Measurements from ENCODE around the gene SLC25A1.

SLC25A1 gene

GRCh38 chr22:19138217-19139000, 40.1 kb downstream of the SLC25A1 start:
- Histone ChIP-seq H3K27me3 (ENCODE audit: control insufficient read depth in 1 of 2, insufficient read depth in 2 of 2, low read length in 2 of 2) (no peaks in the 10 kb centered on the region), H3K9ac (ENCODE audit: low read depth in 1 of 2, low read length in 2 of 2) (no peak overlapping the region), H3K36me3 (ENCODE audit: control insufficient read depth in 1 of 2, insufficient read depth in 2 of 2, low read length in 2 of 2) (peaks cover 47 to 89% of the 10 kb centered on the region in 2 donors), H3K27ac (ENCODE audit: low read depth, low read length) (no peak overlapping the region), H3K9me3 (ENCODE audit: control insufficient read depth in 1 of 2, low read length in 2 of 2) (no peaks in the 10 kb centered on the region), H3K4me3 (ENCODE audit: low read depth in 1 of 2, low read length in 2 of 2) (no peak overlapping the region), H3K4me1 (ENCODE audit: control insufficient read depth in 1 of 2, insufficient read depth in 2 of 2, low read length in 2 of 2) (peaks cover 3 to 4% of the 10 kb centered on the region in 2 donors)

- Histone ChIP-seq H3K9me3 (ENCODE audit: control insufficient read depth in 1 of 2, low read length in 2 of 2) (no peaks in the 10 kb centered on the region), H3K4me3 (ENCODE audit: low read depth in 1 of 2, low read length in 2 of 2) (no peak overlapping the region), H3K9ac (ENCODE audit: low read depth in 1 of 2, low read length in 2 of 2) (no peak overlapping the region), H3K27me3 (ENCODE audit: control insufficient read depth in 1 of 2, insufficient read depth in 2 of 2, low read length in 2 of 2) (no peaks in the 10 kb centered on the region), H3K27ac (ENCODE audit: low read depth, low read length) (no peak overlapping the region), H3K36me3 (ENCODE audit: control insufficient read depth in 1 of 2, insufficient read depth in 2 of 2, low read length in 2 of 2) (peaks cover 47 to 94% of the 10 kb centered on the region in 2 donors), H3K4me1 (ENCODE audit: control insufficient read depth in 1 of 2, insufficient read depth in 2 of 2, low read length in 2 of 2) (no peaks in the 10 kb centered on the region)
Observed at GRCh38 chr22:19137384-19138216, 40.9 kb downstream of the SLC25A1 start.

- Histone ChIP-seq H3K36me3 (ENCODE audit: control insufficient read depth in 1 of 2, insufficient read depth in 2 of 2, low read length in 2 of 2) (peaks cover 41 to 93% of the 10 kb centered on the region in 2 donors), H3K9me3 (ENCODE audit: control insufficient read depth in 1 of 2, low read length in 2 of 2) (no peaks in the 10 kb centered on the region), H3K9ac (ENCODE audit: low read depth in 1 of 2, low read length in 2 of 2) (no peak overlapping the region), H3K27ac (ENCODE audit: low read depth, low read length) (no peak overlapping the region), H3K27me3 (ENCODE audit: control insufficient read depth in 1 of 2, insufficient read depth in 2 of 2, low read length in 2 of 2) (no peaks in the 10 kb centered on the region), H3K4me3 (ENCODE audit: low read depth in 1 of 2, low read length in 2 of 2) (no peak overlapping the region), H3K4me1 (ENCODE audit: control insufficient read depth in 1 of 2, insufficient read depth in 2 of 2, low read length in 2 of 2) (no peaks in the 10 kb centered on the region)
Observed at GRCh38 chr22:19136915-19137314, 41.6 kb downstream of the SLC25A1 start.

- Histone ChIP-seq H3K27me3 (ENCODE audit: control insufficient read depth in 1 of 2, insufficient read depth in 2 of 2, low read length in 2 of 2) (no peaks in the 10 kb centered on the region), H3K4me1 (ENCODE audit: control insufficient read depth in 1 of 2, insufficient read depth in 2 of 2, low read length in 2 of 2) (no peaks in the 10 kb centered on the region), H3K4me3 (ENCODE audit: low read depth in 1 of 2, low read length in 2 of 2) (no peak overlapping the region), H3K9ac (ENCODE audit: low read depth in 1 of 2, low read length in 2 of 2) (no peak overlapping the region), H3K36me3 (ENCODE audit: control insufficient read depth in 1 of 2, insufficient read depth in 2 of 2, low read length in 2 of 2) (peaks cover 24 to 82% of the 10 kb centered on the region in 2 donors), H3K27ac (ENCODE audit: low read depth, low read length) (no peak overlapping the region), H3K9me3 (ENCODE audit: control insufficient read depth in 1 of 2, low read length in 2 of 2) (no peaks in the 10 kb centered on the region)
Observed at GRCh38 chr22:19134874-19135273, 43.7 kb downstream of the SLC25A1 start.

- no peaks in the 10 kb centered on the region for H3K27me3 ChIP-seq (ENCODE audit: control insufficient read depth in 1 of 2, insufficient read depth in 2 of 2, low read length in 2 of 2)
- H3K4me1 ChIP-seq (ENCODE audit: control insufficient read depth in 1 of 2, insufficient read depth in 2 of 2, low read length in 2 of 2): no peaks in the 10 kb centered on the region
- H3K9ac ChIP-seq (ENCODE audit: low read depth in 1 of 2, low read length in 2 of 2): no peak overlapping the region
- H3K4me3 ChIP-seq (ENCODE audit: low read depth in 1 of 2, low read length in 2 of 2): no peak overlapping the region
- no peaks in the 10 kb centered on the region for H3K9me3 ChIP-seq (ENCODE audit: control insufficient read depth in 1 of 2, low read length in 2 of 2)
- H3K36me3 ChIP-seq (ENCODE audit: control insufficient read depth in 1 of 2, insufficient read depth in 2 of 2, low read length in 2 of 2): peaks cover 19 to 76% of the 10 kb centered on the region in 2 donors
- H3K27ac ChIP-seq (ENCODE audit: low read depth, low read length): no peak overlapping the region
Observed at GRCh38 chr22:19134176-19134831, 44.2 kb downstream of the SLC25A1 start.

- Histone ChIP-seq H3K36me3 (ENCODE audit: control insufficient read depth in 1 of 2, insufficient read depth in 2 of 2, low read length in 2 of 2) (peaks cover 11 to 69% of the 10 kb centered on the region in 2 donors), H3K27ac (ENCODE audit: low read depth, low read length) (no peak overlapping the region), H3K9me3 (ENCODE audit: control insufficient read depth in 1 of 2, low read length in 2 of 2) (no peaks in the 10 kb centered on the region), H3K4me3 (ENCODE audit: low read depth in 1 of 2, low read length in 2 of 2) (no peak overlapping the region), H3K9ac (ENCODE audit: low read depth in 1 of 2, low read length in 2 of 2) (no peak overlapping the region), H3K27me3 (ENCODE audit: control insufficient read depth in 1 of 2, insufficient read depth in 2 of 2, low read length in 2 of 2) (no peaks in the 10 kb centered on the region), H3K4me1 (ENCODE audit: control insufficient read depth in 1 of 2, insufficient read depth in 2 of 2, low read length in 2 of 2) (no peaks in the 10 kb centered on the region)
Observed at GRCh38 chr22:19133561-19133960, 45.0 kb downstream of the SLC25A1 start.

GRCh38 chr22:19132693-19133400, 45.7 kb downstream of the SLC25A1 start:
- H3K9ac ChIP-seq (ENCODE audit: low read depth in 1 of 2, low read length in 2 of 2): no peak overlapping the region
- peaks cover 6 to 62% of the 10 kb centered on the region in 2 donors for H3K36me3 ChIP-seq (ENCODE audit: control insufficient read depth in 1 of 2, insufficient read depth in 2 of 2, low read length in 2 of 2)
- H3K27ac ChIP-seq (ENCODE audit: low read depth, low read length): no peak overlapping the region
- H3K4me3 ChIP-seq (ENCODE audit: low read depth in 1 of 2, low read length in 2 of 2): no peak overlapping the region
- no peaks in the 10 kb centered on the region for H3K27me3 ChIP-seq (ENCODE audit: control insufficient read depth in 1 of 2, insufficient read depth in 2 of 2, low read length in 2 of 2)
- H3K4me1 ChIP-seq (ENCODE audit: control insufficient read depth in 1 of 2, insufficient read depth in 2 of 2, low read length in 2 of 2): no peaks in the 10 kb centered on the region
- no peaks in the 10 kb centered on the region for H3K9me3 ChIP-seq (ENCODE audit: control insufficient read depth in 1 of 2, low read length in 2 of 2)

DNA sequence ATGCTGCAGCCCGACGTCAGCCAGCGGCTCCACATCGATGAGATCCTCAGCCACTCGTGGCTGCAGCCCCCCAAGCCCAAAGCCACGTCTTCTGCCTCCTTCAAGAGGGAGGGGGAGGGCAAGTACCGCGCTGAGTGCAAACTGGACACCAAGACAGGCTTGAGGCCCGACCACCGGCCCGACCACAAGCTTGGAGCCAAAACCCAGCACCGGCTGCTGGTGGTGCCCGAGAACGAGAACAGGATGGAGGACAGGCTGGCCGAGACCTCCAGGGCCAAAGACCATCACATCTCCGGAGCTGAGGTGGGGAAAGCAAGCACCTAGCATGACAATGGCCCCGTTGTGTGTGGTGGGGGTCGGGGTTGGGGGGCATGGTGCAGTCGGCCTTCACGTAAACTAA, 46.4 kb downstream of the SLC25A1 start:
- Histone ChIP-seq H3K9ac (ENCODE audit: low read depth in 1 of 2, low read length in 2 of 2) (no peak overlapping the region), H3K27ac (ENCODE audit: low read depth, low read length) (no peak overlapping the region), H3K4me1 (ENCODE audit: control insufficient read depth in 1 of 2, insufficient read depth in 2 of 2, low read length in 2 of 2) (no peaks in the 10 kb centered on the region), H3K9me3 (ENCODE audit: control insufficient read depth in 1 of 2, low read length in 2 of 2) (no peaks in the 10 kb centered on the region), H3K27me3 (ENCODE audit: control insufficient read depth in 1 of 2, insufficient read depth in 2 of 2, low read length in 2 of 2) (no peaks in the 10 kb centered on the region), H3K36me3 (ENCODE audit: control insufficient read depth in 1 of 2, insufficient read depth in 2 of 2, low read length in 2 of 2) (peaks cover 0 to 55% of the 10 kb centered on the region in 2 donors), H3K4me3 (ENCODE audit: low read depth in 1 of 2, low read length in 2 of 2) (no peak overlapping the region)

GRCh38 chr22:19131685-19132015, 46.9 kb downstream of the SLC25A1 start:
- Histone ChIP-seq H3K27ac (ENCODE audit: low read depth, low read length) (no peak overlapping the region), H3K27me3 (ENCODE audit: control insufficient read depth in 1 of 2, insufficient read depth in 2 of 2, low read length in 2 of 2) (no peaks in the 10 kb centered on the region), H3K4me1 (ENCODE audit: control insufficient read depth in 1 of 2, insufficient read depth in 2 of 2, low read length in 2 of 2) (no peaks in the 10 kb centered on the region), H3K36me3 (ENCODE audit: control insufficient read depth in 1 of 2, insufficient read depth in 2 of 2, low read length in 2 of 2) (peaks cover 0 to 50% of the 10 kb centered on the region in 2 donors), H3K9ac (ENCODE audit: low read depth in 1 of 2, low read length in 2 of 2) (no peak overlapping the region), H3K9me3 (ENCODE audit: control insufficient read depth in 1 of 2, low read length in 2 of 2) (no peaks in the 10 kb centered on the region), H3K4me3 (ENCODE audit: low read depth in 1 of 2, low read length in 2 of 2) (no peak overlapping the region)

Data from duodenal mucosa (tissue), 2 donors.